Effector memory CD4-positive, alpha-beta T cell (primary cell): Measurements from ENCODE around the gene ALX3.

ENCODE experiments used
- DNase-seq, 3 donors: peaks; one replicate each; pipeline ENCODE4 v3.0.0-alpha.2; 2020
- H3K27ac ChIP-seq: 2 replicates; pipeline ENCODE4 v1.7.0; 2013; ENCODE audit warnings: mild to moderate bottlenecking, low read length, moderate library complexity; ENCODE audit not compliant: insufficient read depth, poor library complexity, severe bottlenecking
- H3K27me3 ChIP-seq: replicated peaks from 2 replicates; pipeline ENCODE4 v1.7.0; 2013; ENCODE audit warnings: mild to moderate bottlenecking, low read length; ENCODE audit not compliant: insufficient read depth, control insufficient read depth, poor library complexity, severe bottlenecking
- H3K36me3 ChIP-seq: 2 replicates; pipeline ENCODE4 v1.7.0; 2013; ENCODE audit warnings: mild to moderate bottlenecking, low read length, moderate library complexity; ENCODE audit not compliant: control insufficient read depth, insufficient read depth
- H3K4me1 ChIP-seq: 2 replicates; pipeline ENCODE4 v1.7.0; 2013; ENCODE audit warnings: low read length, mild to moderate bottlenecking; ENCODE audit not compliant: control insufficient read depth, insufficient read depth, poor library complexity, severe bottlenecking
- H3K4me3 ChIP-seq: 2 replicates; pipeline ENCODE4 v1.7.0; 2013; ENCODE audit warnings: low read length, low read depth, mild to moderate bottlenecking; ENCODE audit not compliant: insufficient read depth, poor library complexity, severe bottlenecking
- H3K9me3 ChIP-seq: 2 replicates; pipeline ENCODE4 v1.7.0; 2013; ENCODE audit warnings: mild to moderate bottlenecking, low read length, moderate library complexity; ENCODE audit not compliant: control insufficient read depth

ALX3 gene

DNA sequence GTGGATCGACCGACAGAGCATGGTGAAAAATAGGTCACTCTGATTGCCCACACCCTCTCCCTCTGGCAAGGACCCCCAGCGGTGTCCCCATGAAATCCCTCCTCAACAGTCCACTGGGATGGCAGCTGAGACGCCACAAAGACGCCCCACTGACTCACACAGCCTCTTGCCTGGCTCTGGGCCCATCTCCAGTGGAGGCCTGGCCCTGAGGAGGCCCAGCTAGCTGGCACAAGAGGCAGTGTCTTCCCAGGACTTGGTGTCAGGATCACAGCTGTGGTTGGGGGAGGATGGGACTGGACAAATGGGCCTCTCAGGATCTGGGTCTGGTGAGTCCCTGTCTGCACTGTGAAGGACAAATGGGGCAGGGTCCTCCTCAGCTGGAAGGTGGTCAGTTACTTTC is 4.6 kb downstream of the ALX3 start:
- peaks cover 31% of the 10 kb centered on the region for H3K4me1 ChIP-seq
- no peak overlapping the region for H3K27ac ChIP-seq
- H3K4me3 ChIP-seq, result no peak overlapping the region
- no peak for DNase-seq
- no peaks in the 10 kb centered on the region for H3K36me3 ChIP-seq
- H3K27me3 ChIP-seq, result peaks cover 34% of the 10 kb centered on the region
- no peaks in the 10 kb centered on the region for H3K9me3 ChIP-seq

GRCh38 chr1:110064576-110065337 is 5.7 kb downstream of the ALX3 start:
- H3K27me3 ChIP-seq, result peaks cover 26% of the 10 kb centered on the region
- DNase-seq, result no peak
- H3K4me1 ChIP-seq, result peaks cover 24% of the 10 kb centered on the region
- H3K27ac ChIP-seq, result no peak overlapping the region
- H3K4me3 ChIP-seq, result no peak overlapping the region
- H3K9me3 ChIP-seq, result no peaks in the 10 kb centered on the region
- H3K36me3 ChIP-seq, result no peaks in the 10 kb centered on the region

GRCh38 chr1:110063781-110064180 is 6.7 kb downstream of the ALX3 start:
- no peak overlapping the region for H3K27ac ChIP-seq
- H3K9me3 ChIP-seq, result no peaks in the 10 kb centered on the region
- peaks cover 15% of the 10 kb centered on the region for H3K4me1 ChIP-seq
- no peak overlapping the region for H3K4me3 ChIP-seq
- DNase-seq, result no peak
- H3K36me3 ChIP-seq, result peaks cover under 1% of the 10 kb centered on the region
- H3K27me3 ChIP-seq, result peaks cover 16% of the 10 kb centered on the region

DNA sequence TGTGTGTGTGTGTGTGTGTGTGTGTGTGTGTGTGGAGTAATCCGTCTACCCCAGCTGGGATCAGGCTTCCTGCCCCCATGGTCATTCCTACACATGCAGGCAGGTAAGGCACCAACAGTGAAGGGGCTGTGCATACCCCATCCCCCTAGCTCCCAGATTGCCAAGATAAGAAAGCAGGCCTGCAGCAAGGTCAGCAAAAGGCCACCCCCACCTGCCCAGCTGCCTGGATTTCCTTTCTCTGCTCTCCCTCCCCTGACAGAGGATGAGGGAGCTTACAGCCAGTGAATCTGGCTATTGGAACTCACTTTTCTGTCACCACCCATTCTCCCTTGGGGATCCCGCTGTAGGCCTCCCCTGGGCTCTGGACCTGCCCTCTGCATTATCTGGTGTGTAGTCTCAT is 7.9 kb downstream of the ALX3 start:
- Histone ChIP-seq H3K9me3 (no peaks in the 10 kb centered on the region), H3K4me3 (no peak overlapping the region), H3K4me1 (peaks cover 3% of the 10 kb centered on the region), H3K36me3 (peaks cover 8% of the 10 kb centered on the region), H3K27ac (no peak overlapping the region), H3K27me3 (peaks cover 5% of the 10 kb centered on the region)
- DNase-seq, result no peak

GRCh38 chr1:110061341-110061740 is 9.1 kb downstream of the ALX3 start:
- H3K4me3 ChIP-seq, result no peak overlapping the region

GRCh38 chr1:110060662-110061060 is 9.8 kb downstream of the ALX3 start:
- H3K4me3 ChIP-seq, result no peak overlapping the region
- DNase-seq, result no peak
- no peaks in the 10 kb centered on the region for H3K4me1 ChIP-seq
- H3K27me3 ChIP-seq, result no peaks in the 10 kb centered on the region
- H3K9me3 ChIP-seq, result no peaks in the 10 kb centered on the region
- peaks cover 26% of the 10 kb centered on the region for H3K36me3 ChIP-seq
- H3K27ac ChIP-seq, result no peak overlapping the region

More at GRCh38 chr1:110061341-110061740, 9.1 kb downstream of the ALX3 start:
- H3K27ac ChIP-seq, result no peak overlapping the region
- H3K36me3 ChIP-seq, result peaks cover 21% of the 10 kb centered on the region
- H3K9me3 ChIP-seq, result no peaks in the 10 kb centered on the region
- H3K27me3 ChIP-seq, result no peaks in the 10 kb centered on the region
- no peaks in the 10 kb centered on the region for H3K4me1 ChIP-seq
- no peak for DNase-seq

DNA sequence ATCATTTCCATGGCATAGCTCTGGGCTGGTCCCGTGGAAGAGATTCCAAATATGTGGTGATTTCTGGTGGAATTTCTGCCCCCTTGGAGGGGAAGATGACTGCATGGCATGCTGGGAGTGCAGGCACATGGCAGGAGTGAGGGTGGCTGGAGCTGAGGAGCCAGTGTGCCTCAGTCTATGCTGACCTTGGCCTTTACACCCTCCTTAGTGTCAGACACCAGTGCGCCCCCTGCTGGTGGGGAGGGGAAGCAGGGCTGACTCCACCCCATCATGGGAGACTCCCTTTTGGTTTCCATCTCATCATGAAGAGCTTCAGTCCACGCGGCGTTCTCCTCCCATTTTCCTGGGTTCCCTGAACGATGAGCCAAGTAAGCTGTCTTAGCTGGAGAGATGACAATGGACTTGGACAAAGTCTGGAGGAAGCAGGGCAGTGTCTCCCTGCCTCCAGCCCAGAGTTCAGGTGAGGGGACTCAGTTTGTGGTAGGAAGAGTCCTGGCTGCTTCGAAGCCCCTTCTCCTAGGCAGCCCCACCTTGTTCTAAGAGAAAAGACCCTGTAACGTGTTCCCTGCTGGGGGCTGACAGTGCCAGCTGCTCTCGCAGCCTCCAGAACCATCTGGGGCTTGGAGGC is 10.3 kb downstream of the ALX3 start:
- Histone ChIP-seq H3K27me3 (no peaks in the 10 kb centered on the region), H3K27ac (no peak overlapping the region), H3K4me1 (no peaks in the 10 kb centered on the region), H3K9me3 (no peaks in the 10 kb centered on the region), H3K36me3 (peaks cover 32% of the 10 kb centered on the region), H3K4me3 (no peak overlapping the region)
- DNase-seq, result peak; percentile 38 to 58 (median 51)

- peaks cover 40% of the 10 kb centered on the region for H3K36me3 ChIP-seq
- H3K4me1 ChIP-seq, result no peaks in the 10 kb centered on the region
- H3K4me3 ChIP-seq, result no peak overlapping the region
- no peak for DNase-seq
- H3K27ac ChIP-seq, result no peak overlapping the region
- H3K9me3 ChIP-seq, result no peaks in the 10 kb centered on the region
- no peaks in the 10 kb centered on the region for H3K27me3 ChIP-seq
Measured at GRCh38 chr1:110059133-110059863, 11.2 kb downstream of the ALX3 start.

DNA sequence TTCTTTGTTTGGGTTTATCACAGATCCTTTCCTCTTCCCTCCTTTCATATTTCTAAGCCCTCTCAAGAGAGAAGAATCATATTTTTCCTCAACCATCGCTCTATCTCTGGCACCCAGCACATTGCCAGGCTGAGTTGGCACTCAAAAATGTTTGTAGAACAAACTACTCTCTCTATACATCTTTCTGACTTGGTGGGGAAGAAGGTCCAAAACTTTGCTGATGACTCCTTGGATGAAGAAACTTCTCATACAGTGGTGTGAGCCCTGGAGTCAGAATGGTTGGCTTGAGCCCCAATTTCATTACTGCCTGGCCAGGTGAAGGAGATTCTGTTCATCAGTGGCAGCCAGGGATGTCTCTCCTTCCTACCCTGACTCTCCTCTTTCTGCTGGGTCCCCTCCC is 11.9 kb downstream of the ALX3 start:
- Histone ChIP-seq H3K4me1 (no peaks in the 10 kb centered on the region), H3K4me3 (no peak overlapping the region), H3K9me3 (no peaks in the 10 kb centered on the region), H3K36me3 (peaks cover 47% of the 10 kb centered on the region), H3K27ac (no peak overlapping the region), H3K27me3 (no peaks in the 10 kb centered on the region)
- DNase-seq, result no peak

- Histone ChIP-seq H3K36me3 (peaks cover 53% of the 10 kb centered on the region), H3K4me3 (no peak overlapping the region), H3K4me1 (no peaks in the 10 kb centered on the region), H3K27me3 (no peaks in the 10 kb centered on the region), H3K9me3 (no peaks in the 10 kb centered on the region), H3K27ac (no peak overlapping the region)
- no peak for DNase-seq
Measured at GRCh38 chr1:110057963-110058518, 12.4 kb downstream of the ALX3 start.
